Mesenchymal stem cell (in vitro differentiated cells and primary cell): Measurements from ENCODE around the gene TBC1D14.
A peak's percentile ranks its signal among the peaks of the same experiment; 100 is the strongest.

Experiments used
- DNase-seq: peaks from one replicate; pipeline ENCODE4 v3.0.0-alpha.2; 2013
- H2AFZ ChIP-seq: one replicate; pipeline ENCODE4 v1.6.1; 2013; ENCODE audit warnings: low read depth, mild to moderate bottlenecking, control low read depth, inconsistent platforms, low read length, moderate library complexity
- H2AK5ac ChIP-seq: 2 replicates; pipeline ENCODE4 v1.6.1; 2013; ENCODE audit warnings: low read length, moderate library complexity, mild to moderate bottlenecking, inconsistent platforms; ENCODE audit not compliant: severe bottlenecking
- H2BK120ac ChIP-seq: one replicate; pipeline ENCODE4 v1.6.1; 2013; ENCODE audit warnings: low read depth, mild to moderate bottlenecking, inconsistent platforms, low read length, moderate library complexity
- H2BK12ac ChIP-seq, 2 experiments: one replicate each; pipeline ENCODE4 v1.6.1; 2013; ENCODE audit warnings: inconsistent platforms in 2 of 2, low read length in 2 of 2, mild to moderate bottlenecking in 2 of 2, moderate library complexity in 2 of 2, control low read depth in 1 of 2
- H2BK15ac ChIP-seq: one replicate; pipeline ENCODE4 v1.6.1; 2013; ENCODE audit warnings: mild to moderate bottlenecking, low read depth, inconsistent platforms; ENCODE audit not compliant: poor library complexity, severe bottlenecking
- H2BK5ac ChIP-seq: 2 replicates; pipeline ENCODE4 v1.6.1; 2013; ENCODE audit warnings: low read depth, mild to moderate bottlenecking, low read length, control low read depth, inconsistent platforms; ENCODE audit not compliant: poor library complexity, severe bottlenecking
- H3K14ac ChIP-seq, 2 experiments: one replicate each; pipeline ENCODE4 v1.6.1; 2013; ENCODE audit warnings: inconsistent platforms in 2 of 2, low read length in 2 of 2, control low read depth in 1 of 2, mild to moderate bottlenecking in 1 of 2, moderate library complexity in 1 of 2
- H3K18ac ChIP-seq, 2 experiments: one replicate each; pipeline ENCODE4 v1.6.1; 2013; ENCODE audit warnings: inconsistent platforms in 2 of 2, low read length in 2 of 2, control low read depth in 1 of 2, low read depth in 1 of 2, mild to moderate bottlenecking in 1 of 2
- H3K23ac ChIP-seq, 2 experiments: one replicate each; pipeline ENCODE4 v1.6.1; 2013; ENCODE audit warnings: inconsistent platforms in 2 of 2, low read length in 2 of 2, mild to moderate bottlenecking in 2 of 2, moderate library complexity in 2 of 2, control low read depth in 1 of 2
- H3K27ac ChIP-seq: 2 replicates; pipeline ENCODE4 v1.5.1; 2013; ENCODE audit warnings: mild to moderate bottlenecking, moderate library complexity, low read length, control low read depth, inconsistent platforms; ENCODE audit not compliant: poor library complexity, severe bottlenecking
- H3K27me3 ChIP-seq, 2 experiments: 2 replicates each; pipeline versions ENCODE4 v1.6.1 to v1.7.0; 2013; ENCODE audit warnings: low read length in 2 of 2, mild to moderate bottlenecking in 2 of 2, moderate library complexity in 2 of 2, control low read depth in 1 of 2, inconsistent platforms in 1 of 2; ENCODE audit not compliant: control insufficient read depth in 1 of 2, insufficient read depth in 1 of 2
- H3K36me3 ChIP-seq, 2 experiments: 2 replicates each; pipeline versions ENCODE4 v1.6.1 to v1.7.0; 2013; ENCODE audit warnings: low read length in 2 of 2, control low read depth in 1 of 2, inconsistent platforms in 1 of 2, low read depth in 1 of 2, mild to moderate bottlenecking in 1 of 2; ENCODE audit not compliant: insufficient read depth in 2 of 2, control insufficient read depth in 1 of 2
- H3K4ac ChIP-seq, 2 experiments: one replicate each; pipeline ENCODE4 v1.6.1; 2013; ENCODE audit warnings: inconsistent platforms in 2 of 2, low read length in 2 of 2, mild to moderate bottlenecking in 2 of 2, moderate library complexity in 2 of 2, control low read depth in 1 of 2, low read depth in 1 of 2
- H3K4me1 ChIP-seq: 2 replicates; pipeline ENCODE4 v1.6.1; 2013; ENCODE audit warnings: low read depth, low read length, control low read depth; ENCODE audit not compliant: control insufficient read depth, insufficient read depth
- H3K4me2 ChIP-seq: 2 replicates; pipeline ENCODE4 v1.6.1; 2013; ENCODE audit warnings: low read length, mild to moderate bottlenecking, inconsistent platforms; ENCODE audit not compliant: poor library complexity, severe bottlenecking
- H3K4me3 ChIP-seq, 2 experiments: 2 replicates each; pipeline versions ENCODE4 v1.5.1 to v1.7.0; 2013; ENCODE audit warnings: low read length in 2 of 2, mild to moderate bottlenecking in 2 of 2, control low read depth in 1 of 2, low read depth in 1 of 2; ENCODE audit not compliant: insufficient read depth in 1 of 2
- H3K79me1 ChIP-seq: replicated peaks from 2 replicates; pipeline ENCODE4 v1.6.1; 2013; ENCODE audit warnings: mild to moderate bottlenecking, control low read depth, low read length, inconsistent platforms; ENCODE audit not compliant: poor library complexity, severe bottlenecking
- H3K9ac ChIP-seq: 2 replicates; pipeline ENCODE4 v1.7.0; 2013; ENCODE audit warnings: mild to moderate bottlenecking, low read length, moderate library complexity
- H3K9me3 ChIP-seq: 2 replicates; pipeline ENCODE4 v1.7.0; 2013; ENCODE audit warnings: mild to moderate bottlenecking, low read length; ENCODE audit not compliant: control insufficient read depth
- H4K8ac ChIP-seq: one replicate; pipeline ENCODE4 v1.6.1; 2013; ENCODE audit warnings: inconsistent platforms, mild to moderate bottlenecking, low read length, moderate library complexity
- H4K91ac ChIP-seq: one replicate; pipeline ENCODE4 v1.6.1; 2013; ENCODE audit warnings: mild to moderate bottlenecking, low read length, inconsistent platforms
- WGBS: methylation state at CpG from one replicate; pipeline ENCODE4 v1.1.7; 2013; ENCODE audit warnings: mixed read lengths; 5-methylcytosine and 5-hydroxymethylcytosine counted together

Gene TBC1D14

GRCh38 chr4:6892190-6892908 lies 17.3 kb upstream of the TBC1D14 start:
- 24% methylated on average over 20 of the region's 20 CpGs for WGBS
- peak overlapping the region; percentile 83 for H2AK5ac ChIP-seq

DNA sequence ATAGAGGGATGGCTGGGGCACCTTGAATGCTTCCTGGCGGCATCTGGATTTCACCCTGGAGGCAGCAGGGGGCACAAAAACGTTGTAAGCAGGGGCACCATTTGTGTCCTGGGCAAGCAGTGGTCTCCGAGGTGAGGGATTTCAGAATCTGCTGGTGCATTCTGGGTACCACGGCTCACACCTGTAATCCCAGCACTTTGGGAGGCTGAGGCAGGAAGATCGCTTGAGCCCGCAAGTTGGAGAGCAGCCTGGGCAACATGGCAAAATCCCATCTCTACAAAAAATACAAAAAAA lies 16.8 kb upstream of the TBC1D14 start:
- peak overlapping the region; percentile 14 for H4K8ac ChIP-seq
- peak overlapping the region; percentile 37 for H2BK120ac ChIP-seq
- H3K14ac ChIP-seq, result peak overlapping the region in 1 of 2 experiments; percentile 80
- no peak overlapping the region for H3K23ac ChIP-seq
- no peak overlapping the region for H2AFZ ChIP-seq
- H3K27ac ChIP-seq, result peak overlapping the region; percentile 95
- peak overlapping the region; percentile 83 for H2AK5ac ChIP-seq
- H4K91ac ChIP-seq, result peak overlapping the region; percentile 71
- DNase-seq, result no peak
- peak overlapping the region; percentile 60 for H3K9ac ChIP-seq
- no peak overlapping the region for H2BK15ac ChIP-seq
- peak overlapping the region; percentile 62 to 85 for H3K4ac ChIP-seq
- peaks cover 31% of the 10 kb centered on the region for H3K4me1 ChIP-seq
- no peaks in the 10 kb centered on the region for H3K79me1 ChIP-seq
- peak overlapping the region; percentile 44 to 98 for H2BK12ac ChIP-seq
- H3K4me2 ChIP-seq, result no peak overlapping the region
- H3K18ac ChIP-seq, result peak overlapping the region; percentile 50 to 81
- no peak overlapping the region for H3K4me3 ChIP-seq
- H3K27me3 ChIP-seq, result no peaks in the 10 kb centered on the region
- WGBS, result 82% methylated on average over 6 of the region's 6 CpGs
- H3K36me3 ChIP-seq, result peaks cover 0 to 16% of the 10 kb centered on the region in 2 experiments
- peak overlapping the region; percentile 39 for H2BK5ac ChIP-seq
- H3K9me3 ChIP-seq, result no peaks in the 10 kb centered on the region

More at GRCh38 chr4:6892190-6892908, 17.3 kb upstream of the TBC1D14 start:
- H3K4me1 ChIP-seq, result peaks cover 36% of the 10 kb centered on the region
- H3K36me3 ChIP-seq, result peaks cover 0 to 16% of the 10 kb centered on the region in 2 experiments
- H3K4ac ChIP-seq, result peak overlapping the region; percentile 62 to 97
- peak overlapping the region; percentile 39 for H2BK5ac ChIP-seq
- H2BK120ac ChIP-seq, result peak overlapping the region; percentile 93
- H2AFZ ChIP-seq, result peak overlapping the region; percentile 51
- H3K79me1 ChIP-seq, result no peaks in the 10 kb centered on the region
- peak overlapping the region; percentile 71 for H4K91ac ChIP-seq
- H2BK12ac ChIP-seq, result peak overlapping the region; percentile 93 to 98
- H4K8ac ChIP-seq, result peak overlapping the region; percentile 14
- H3K14ac ChIP-seq, result peak overlapping the region in 1 of 2 experiments; percentile 80
- H3K9me3 ChIP-seq, result no peaks in the 10 kb centered on the region
- H3K9ac ChIP-seq, result peak overlapping the region; percentile 60
- peak overlapping the region; percentile 29 for H2BK15ac ChIP-seq
- peak overlapping the region; percentile 91 to 93 for H3K18ac ChIP-seq
- peak overlapping the region in 1 of 2 experiments; percentile 79 for H3K23ac ChIP-seq
- H3K4me3 ChIP-seq, result peak overlapping the region in 1 of 2 experiments; percentile 61
- peak; percentile 93 for DNase-seq
- H3K27me3 ChIP-seq, result no peaks in the 10 kb centered on the region
- no peak overlapping the region for H3K4me2 ChIP-seq
- peak overlapping the region; percentile 95 for H3K27ac ChIP-seq

DNA sequence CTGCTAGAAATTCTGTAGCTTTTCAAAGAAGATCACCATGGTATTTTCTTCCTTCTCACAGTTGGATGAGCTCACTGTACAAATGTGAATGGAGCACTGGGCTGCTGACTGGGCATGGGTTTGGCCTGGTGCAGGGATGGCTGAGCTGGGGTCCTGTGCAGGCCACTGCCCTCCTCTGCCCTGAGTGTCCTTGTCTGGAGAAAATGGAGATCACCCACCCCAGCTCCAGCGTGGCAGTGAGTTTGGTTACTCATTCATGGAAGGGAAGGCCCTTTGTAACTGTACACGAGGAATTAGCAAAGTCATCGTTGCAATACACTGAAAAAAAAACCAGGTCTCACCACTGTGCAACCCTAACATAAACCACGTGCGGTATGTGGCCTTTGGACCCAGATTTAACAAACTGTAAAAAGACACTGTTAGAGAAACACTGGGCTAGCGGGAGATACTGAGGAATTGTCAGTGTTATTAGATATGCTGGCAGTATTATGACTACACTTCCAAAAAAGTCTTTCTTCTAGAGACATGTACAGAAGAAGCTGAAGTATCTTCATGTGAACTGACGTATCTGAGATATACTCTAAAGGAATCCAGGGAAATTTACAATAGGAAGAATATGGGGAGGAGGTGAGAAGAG lies 16.1 kb upstream of the TBC1D14 start:
- Histone ChIP-seq H3K79me1 (no peaks in the 10 kb centered on the region), H4K8ac (peak overlapping the region; percentile 90), H3K9ac (peak overlapping the region; percentile 17), H2AFZ (peak overlapping the region; percentile 33), H3K9me3 (no peaks in the 10 kb centered on the region), H2BK5ac (peak overlapping the region; percentile 79), H3K4ac (peak overlapping the region; percentile 57 to 98), H2BK15ac (no peak overlapping the region), H3K4me1 (peaks cover 24% of the 10 kb centered on the region), H4K91ac (peak overlapping the region; percentile 85), H3K27me3 (no peaks in the 10 kb centered on the region), H3K4me3 (no peak overlapping the region), H3K27ac (peak overlapping the region; percentile 95), H3K36me3 (peaks cover 0 to 9% of the 10 kb centered on the region in 2 experiments), H3K14ac (no peak overlapping the region), H2BK120ac (peak overlapping the region; percentile 71), H2AK5ac (no peak overlapping the region), H3K23ac (no peak overlapping the region), H2BK12ac (peak overlapping the region; percentile 81 to 86), H3K4me2 (peak overlapping the region; percentile 24), H3K18ac (peak overlapping the region; percentile 85 to 97)
- DNase-seq, result peak; percentile 91
- 70% methylated on average over 7 of the region's 7 CpGs for WGBS

GRCh38 chr4:6894086-6894478 lies 15.5 kb upstream of the TBC1D14 start:
- peak overlapping the region; percentile 95 for H3K27ac ChIP-seq
- peak overlapping the region in 1 of 2 experiments; percentile 48 for H3K18ac ChIP-seq
- no peak overlapping the region for H3K4ac ChIP-seq
- H3K4me2 ChIP-seq, result no peak overlapping the region
- H2AFZ ChIP-seq, result no peak overlapping the region
- no peak overlapping the region for H3K4me3 ChIP-seq
- H2BK5ac ChIP-seq, result peak overlapping the region; percentile 63
- no peaks in the 10 kb centered on the region for H3K9me3 ChIP-seq
- H2BK120ac ChIP-seq, result no peak overlapping the region
- H3K4me1 ChIP-seq, result peaks cover 23% of the 10 kb centered on the region
- H3K27me3 ChIP-seq, result no peaks in the 10 kb centered on the region
- peaks cover 0 to 7% of the 10 kb centered on the region in 2 experiments for H3K36me3 ChIP-seq
- H4K8ac ChIP-seq, result no peak overlapping the region
- no peak overlapping the region for H4K91ac ChIP-seq
- no peak for DNase-seq
- H3K14ac ChIP-seq, result no peak overlapping the region
- peak overlapping the region in 1 of 2 experiments; percentile 83 for H2BK12ac ChIP-seq
- peak overlapping the region; percentile 89 for H2AK5ac ChIP-seq
- H2BK15ac ChIP-seq, result no peak overlapping the region
- 100% methylated on average over 3 of the region's 3 CpGs for WGBS
- H3K9ac ChIP-seq, result no peak overlapping the region
- H3K23ac ChIP-seq, result no peak overlapping the region
- H3K79me1 ChIP-seq, result no peaks in the 10 kb centered on the region
